Measurements from ENCODE around the gene KANSL2.
"Not testable (repeated sequence)": the region's sequence is repeated elsewhere in the genome, so short reads cannot be mapped to it uniquely, and the experiment has no call there.

Gene KANSL2

GRCh38 chr12:48682927-48683326 lies 889 bp upstream of the KANSL2 start:
- DNase-seq = no peak

- not testable (repeated sequence) for DNase-seq
Observed at GRCh38 chr12:48682533-48682905, 481 bp upstream of the KANSL2 start.

- DNase-seq = no peak
Observed at GRCh38 chr12:48681399-48681709, 684 bp downstream of the KANSL2 start.

GRCh38 chr12:48680861-48681260 lies 1.2 kb downstream of the KANSL2 start:
- DNase-seq = no peak

DNA sequence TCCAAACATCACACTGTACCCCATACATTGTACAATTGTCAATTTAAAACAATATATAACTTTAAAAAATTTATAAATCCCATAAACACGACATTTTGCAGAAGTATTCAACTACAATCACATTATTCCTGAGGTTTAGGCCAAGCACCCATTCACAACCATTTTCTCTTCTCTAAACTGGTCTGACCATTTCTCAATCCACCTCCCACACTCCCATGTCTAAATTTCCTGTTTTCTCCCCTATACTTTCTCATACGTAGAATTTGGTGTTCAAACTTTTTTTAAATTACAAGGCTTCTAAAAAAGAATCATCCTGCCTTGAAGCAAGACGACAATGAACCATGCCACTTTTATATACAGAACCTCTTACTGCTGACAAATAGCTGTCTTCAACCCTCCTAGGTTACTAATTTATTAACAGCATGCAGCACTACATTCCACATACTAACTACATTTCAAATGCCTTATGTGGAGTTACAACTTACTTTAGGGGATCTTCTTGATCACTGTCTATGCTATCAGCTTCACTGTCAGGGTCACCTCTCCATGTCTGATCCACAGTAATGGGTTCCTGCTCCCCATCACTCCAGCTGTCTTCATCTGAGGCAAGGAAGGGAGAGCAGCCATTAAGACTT lies 3.4 kb downstream of the KANSL2 start:
- no peak for DNase-seq

DNA sequence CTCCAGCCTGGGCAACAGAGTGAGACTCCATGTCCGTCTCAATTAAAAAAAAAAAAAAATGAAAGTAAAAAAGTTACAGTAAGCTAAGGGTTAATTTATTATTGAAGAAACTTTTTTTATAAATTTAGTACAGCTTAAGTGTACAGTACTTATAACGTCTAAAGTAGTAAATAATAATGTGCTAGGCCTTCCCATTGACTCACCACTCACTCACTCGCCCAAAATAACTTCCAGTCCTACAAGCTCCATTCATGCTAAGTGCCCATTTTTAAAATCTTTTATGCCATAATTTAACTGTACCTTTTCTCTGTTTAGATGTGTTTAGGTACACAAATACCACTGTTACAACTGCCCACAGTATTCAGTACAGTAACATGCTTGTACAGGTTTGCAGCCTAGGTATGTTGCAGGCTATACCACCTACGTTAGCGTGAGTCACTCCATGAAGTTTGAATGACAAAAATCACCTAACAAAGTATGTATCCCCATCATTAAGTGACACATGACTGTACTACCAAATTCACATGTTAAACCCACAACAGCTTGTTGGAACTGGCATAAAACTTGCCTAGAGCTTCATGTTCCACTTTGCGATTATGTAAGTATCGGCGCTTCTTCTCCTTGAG lies 10.7 kb downstream of the KANSL2 start:
- no peak for DNase-seq

DNA sequence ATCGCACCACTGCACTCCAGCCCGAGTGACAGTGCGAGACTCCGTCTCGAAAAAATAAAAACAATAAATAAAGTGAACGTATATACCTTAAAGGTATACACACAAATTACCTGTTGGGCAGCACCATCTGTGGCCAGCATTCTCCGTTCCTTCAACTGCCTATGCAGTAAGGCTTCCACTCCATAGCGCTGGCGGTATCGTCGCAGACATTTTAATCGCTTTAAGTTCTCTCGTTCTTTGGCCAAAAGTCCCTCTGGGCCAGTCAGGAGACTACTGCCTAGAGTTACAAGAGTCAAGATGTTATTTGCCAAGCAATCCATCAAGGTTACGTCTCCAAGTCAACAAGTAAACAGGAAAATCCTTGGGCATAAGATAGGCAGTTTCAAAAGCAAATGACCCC lies 13.0 kb downstream of the KANSL2 start:
- DNase-seq = no peak

DNA sequence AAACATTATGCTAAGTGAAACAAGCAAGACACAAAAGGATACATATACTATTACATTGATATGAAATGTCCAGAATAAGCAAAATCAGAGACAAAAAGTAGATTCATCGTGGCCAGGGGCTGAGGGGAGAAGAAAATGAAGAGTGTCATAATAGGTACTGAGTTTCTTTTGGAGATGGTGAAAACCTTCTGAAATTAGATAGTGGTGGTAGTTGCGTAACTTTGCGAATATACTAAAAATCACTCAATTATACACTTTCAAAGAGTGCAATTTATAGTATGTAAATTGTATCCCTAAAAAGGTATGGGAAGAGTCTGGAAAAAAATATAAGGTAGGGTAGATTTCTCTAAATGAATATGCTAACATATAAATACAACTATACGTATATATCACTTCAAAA lies 22.2 kb downstream of the KANSL2 start:
- DNase-seq = no peak

- DNase-seq = no peak
Observed at GRCh38 chr12:48651681-48652080, 30.4 kb downstream of the KANSL2 start.

GRCh38 chr12:48645354-48645753 lies 36.7 kb downstream of the KANSL2 start:
- DNase-seq = not testable (repeated sequence)

- DNase-seq = no peak
Observed at GRCh38 chr12:48643011-48643410, 39.0 kb downstream of the KANSL2 start.

DNA sequence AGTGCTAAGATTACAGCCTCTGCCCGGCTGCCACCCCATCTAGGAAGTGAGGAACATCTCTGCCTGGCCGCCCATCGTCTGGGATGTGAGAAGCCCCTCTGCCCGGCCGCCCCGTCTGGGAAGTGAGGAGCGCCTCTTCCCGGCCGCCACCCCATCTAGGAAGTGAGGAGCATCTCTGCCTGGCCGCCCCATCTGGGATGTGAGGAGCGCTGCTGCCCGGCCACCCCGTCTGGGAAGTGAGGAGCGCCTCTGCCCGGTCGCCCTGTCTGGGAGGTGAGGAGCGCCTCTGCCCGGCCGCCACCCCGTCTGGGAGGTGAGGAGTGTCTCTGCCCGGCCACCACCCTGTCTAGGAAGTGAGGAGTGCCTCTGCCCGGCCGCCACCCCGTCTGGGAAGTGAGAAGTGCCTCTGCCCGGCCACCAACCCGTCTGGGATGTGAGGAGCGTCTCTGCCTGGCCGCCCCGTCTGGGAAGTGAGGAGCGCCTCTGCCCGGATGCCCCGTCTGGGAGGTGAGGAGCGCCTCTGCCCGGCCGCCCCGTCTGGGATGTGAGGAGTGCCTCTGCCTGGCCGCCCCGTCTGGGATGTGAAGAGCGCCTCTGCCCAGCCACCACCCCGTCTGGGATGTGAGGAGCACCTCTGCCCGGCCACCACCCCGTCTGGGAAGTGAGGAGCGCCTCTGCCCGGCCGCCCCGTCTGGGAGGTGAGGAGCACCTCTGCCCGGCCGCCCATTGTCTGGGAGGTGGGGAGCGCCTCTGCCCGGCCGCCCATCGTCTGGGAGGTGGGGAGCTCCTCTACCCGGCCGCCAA lies 40.1 kb downstream of the KANSL2 start:
- DNase-seq = not testable (repeated sequence)

- DNase-seq = no peak
Observed at GRCh38 chr12:48640854-48641253, 41.2 kb downstream of the KANSL2 start.

DNA sequence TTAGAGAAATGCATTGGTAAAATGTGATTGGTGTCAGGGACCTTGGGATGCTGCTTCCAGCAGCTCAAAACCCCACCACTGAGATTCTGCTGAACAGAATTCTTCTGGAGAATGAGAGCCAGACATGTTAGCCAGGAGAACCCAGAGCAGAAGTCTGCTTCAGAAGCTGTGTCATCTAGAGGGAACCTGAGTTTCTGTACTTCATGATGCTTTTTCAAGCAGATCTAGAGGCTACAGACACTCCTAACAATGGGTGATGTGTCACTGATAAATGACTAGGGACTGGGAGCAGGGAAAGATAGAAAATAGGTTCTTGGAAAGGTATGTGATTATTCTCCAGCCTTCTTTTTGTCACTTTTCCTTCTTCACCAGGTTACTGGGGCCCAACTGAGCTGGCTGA lies 41.6 kb downstream of the KANSL2 start:
- no peak for DNase-seq

GRCh38 chr12:48631071-48631470 lies 51.0 kb downstream of the KANSL2 start:
- no peak for DNase-seq

DNA sequence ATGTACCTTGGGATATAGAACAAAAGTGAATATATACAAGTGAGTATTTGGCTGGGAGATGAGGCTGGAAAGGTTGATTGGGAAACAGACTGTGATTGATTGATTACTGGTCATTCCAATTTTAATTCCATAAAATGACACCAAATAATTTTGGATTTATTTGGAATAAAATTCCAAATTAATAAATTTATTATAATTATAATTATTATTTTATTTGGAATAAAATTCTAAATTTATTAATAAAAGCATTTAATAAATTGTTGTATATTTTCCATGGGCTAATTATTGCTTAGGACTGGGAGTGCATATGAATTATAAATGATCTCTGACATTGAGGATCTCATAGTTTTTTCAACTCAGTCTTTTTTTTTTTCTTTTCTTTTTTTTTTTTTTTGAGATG lies 51.7 kb downstream of the KANSL2 start:
- no peak for DNase-seq

DNA sequence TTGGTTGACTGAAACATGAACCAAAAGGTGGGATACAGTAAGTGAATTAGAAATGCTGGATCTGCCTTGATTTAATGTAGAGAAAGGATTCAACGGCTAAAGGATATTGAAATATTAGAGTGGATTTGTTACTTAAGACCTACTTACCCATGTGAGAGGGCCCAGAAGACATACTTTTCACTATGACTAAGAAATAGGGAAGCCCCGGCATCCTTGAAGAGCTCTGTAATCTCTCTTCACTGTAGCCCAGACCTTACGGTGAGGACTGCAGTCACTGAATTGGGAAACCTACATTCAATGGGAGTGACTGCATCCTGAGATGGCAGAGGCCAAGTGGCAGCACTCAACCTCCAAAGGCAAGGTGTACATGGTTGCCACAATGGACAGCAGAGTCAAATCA lies 52.5 kb downstream of the KANSL2 start:
- DNase-seq = no peak

GRCh38 chr12:48627556-48627955 lies 54.5 kb downstream of the KANSL2 start:
- DNase-seq = no peak

DNA sequence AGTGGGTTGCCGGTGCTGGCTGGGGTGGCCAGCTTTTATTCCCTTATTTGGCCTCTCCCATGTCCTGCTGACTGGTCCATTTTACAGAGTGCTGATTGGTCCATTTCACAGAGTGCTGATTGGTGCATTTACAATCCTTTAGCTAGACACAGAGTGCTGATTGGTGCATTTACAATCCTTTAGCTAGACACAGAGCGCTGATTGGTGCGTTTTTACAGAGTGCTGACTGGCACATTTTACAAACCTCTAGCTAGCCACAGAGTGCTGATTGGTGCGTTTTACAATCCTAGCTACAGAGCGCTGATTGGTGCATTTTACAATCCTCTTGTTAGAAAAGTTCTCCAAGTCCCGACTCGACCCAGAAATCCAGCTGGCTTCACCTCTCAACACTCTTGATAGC lies 59.0 kb downstream of the KANSL2 start:
- not testable (repeated sequence) for DNase-seq

GRCh38 chr12:48618541-48618940 lies 63.5 kb downstream of the KANSL2 start:
- peak; percentile 75 to 82 for DNase-seq

GRCh38 chr12:48615681-48616080 lies 66.4 kb downstream of the KANSL2 start:
- DNase-seq = no peak

GRCh38 chr12:48613321-48613720 lies 68.7 kb downstream of the KANSL2 start:
- no peak for DNase-seq

All from activated CD4-positive, alpha-beta T cell treated with anti-CD3 and anti-CD28 coated beads, Interleukin-2, amount 50 U/mL, for 48 hours (primary cell).